ENCODE data around the gene NHS. TPM values are rescaled to one million over a fixed set of nuclear protein-coding genes. Genes with fewer than 3 reads are reported as not detected.

Gene NHS
- total and polyA plus RNA-seq, 2 of the 13 experiments (the other 11 are each of a cell fraction or from before 2014, with no cell fraction given), result 0.02 TPM; not detected in 1

GRCh38 chrX:17453788-17454187 is 78.8 kb downstream of the NHS start:
- FAIRE-seq (no peak), ATAC-seq (no peak), DNase-seq (ENCODE audit: low spot score) (no peak)
- Histone ChIP-seq H3K4me3 (replicated peaks in 1 of 3; ENCODE audit: insufficient read depth in 1 of 3, low read depth in 2 of 3, low read length in 3 of 3) (no peak overlapping the region), H3K9me3 (ENCODE audit: low read length) (no peaks in the 10 kb centered on the region), H3K79me2 (ENCODE audit: insufficient read depth, low read length) (no peaks in the 10 kb centered on the region), H2AFZ (ENCODE audit: low read length) (no peak overlapping the region), H3K4me1 (ENCODE audit: insufficient read depth, low read length) (peaks cover 12% of the 10 kb centered on the region), H3K27ac (ENCODE audit: extremely low read length, insufficient read depth, low read length) (no peak overlapping the region), H3K27me3 (ENCODE audit: control insufficient read depth in 1 of 2, insufficient read depth in 2 of 2, low read length in 2 of 2) (no peaks in the 10 kb centered on the region), H3K9ac (ENCODE audit: insufficient read depth, low read depth, low read length) (no peak overlapping the region), H3K36me3 (replicated peaks in 1 of 2; ENCODE audit: control insufficient read depth in 1 of 2, insufficient read depth in 2 of 2, low read length in 2 of 2) (no peaks in the 10 kb centered on the region), H3K4me2 (ENCODE audit: low read depth, low read length) (no peak overlapping the region), H4K20me1 (ENCODE audit: insufficient read depth, low read length) (no peaks in the 10 kb centered on the region)
- ChIA-PET CTCF (ENCODE audit: low intra/inter-chr PET ratio, low total read pairs) (no interaction called here), POLR2A (no interaction called here)
- BruUV-seq (replicated peaks), result no TSS peak
- intact Hi-C loops (cut with micrococcal nuclease; ENCODE audit: unreplicated experiment), result no loop called here
- in situ Hi-C loops (cut with HindIII; ENCODE audit: extremely low pct_ligation_motif_present, low pct_unique_long_range_greater_than_20kb), result no loop called here
- TF ChIP-seq ZBTB46 (CRISPR knock-in tag; IDR thresholded peaks at IDR 0.05; ENCODE audit: borderline replicate concordance) (no peak), ZSCAN22 (CRISPR knock-in tag; IDR thresholded peaks at IDR 0.05) (no peak), ZNF350 (CRISPR knock-in tag; IDR thresholded peaks at IDR 0.05; ENCODE audit: borderline replicate concordance, low read depth) (no peak), HHEX (CRISPR knock-in tag; IDR thresholded peaks at IDR 0.05) (no peak), ARID5B (CRISPR knock-in tag; IDR thresholded peaks at IDR 0.05) (no peak), ZNF296 (CRISPR knock-in tag; conservative IDR thresholded peaks at IDR 0.05) (no peak), TEF (CRISPR knock-in tag; IDR thresholded peaks at IDR 0.05) (no peak), ATF5 (CRISPR knock-in tag; IDR thresholded peaks at IDR 0.05; ENCODE audit: low read depth) (no peak), ZNF737 (CRISPR knock-in tag; IDR thresholded peaks at IDR 0.05; ENCODE audit: borderline replicate concordance) (no peak), ZNF839 (CRISPR knock-in tag; IDR thresholded peaks at IDR 0.05; ENCODE audit: borderline replicate concordance) (no peak), ZNF782 (CRISPR knock-in tag; IDR thresholded peaks at IDR 0.05; ENCODE audit: borderline replicate concordance) (no peak), SKIL (CRISPR knock-in tag; IDR thresholded peaks at IDR 0.05; ENCODE audit: borderline replicate concordance) (no peak), IKZF5 (CRISPR knock-in tag; IDR thresholded peaks at IDR 0.05) (no peak)
